Osteoblast (primary cell): ENCODE measurements around the gene UMODL1. TPM values are rescaled to one million over a fixed set of nuclear protein-coding genes. Genes with fewer than 3 reads are reported as not detected.

Source experiments
- DNase-seq: peaks from one replicate; pipeline ENCODE4 v3.0.0; 2011; ENCODE audit warnings: low spot score, mixed read lengths; ENCODE audit not compliant: insufficient read length; ENCODE audit errors: missing footprints
- H2AFZ ChIP-seq: 2 replicates; pipeline ENCODE4 v1.6.0; 2011; ENCODE audit warnings: mild to moderate bottlenecking, low read length
- H3K27ac ChIP-seq: 2 replicates; pipeline ENCODE4 v1.5.1; 2011; ENCODE audit warnings: mild to moderate bottlenecking, low read depth, low read length, moderate library complexity
- H3K27me3 ChIP-seq: 2 replicates; pipeline ENCODE4 v1.6.0; 2012; ENCODE audit warnings: mild to moderate bottlenecking, control low read depth, inconsistent platforms, low read length, moderate library complexity; ENCODE audit not compliant: insufficient read depth
- H3K36me3 ChIP-seq: 2 replicates; pipeline ENCODE4 v1.5.1; 2011; ENCODE audit warnings: mild to moderate bottlenecking, low read length, control low read depth, moderate library complexity; ENCODE audit not compliant: insufficient read depth
- H3K4me1 ChIP-seq: 2 replicates; pipeline ENCODE4 v1.5.1; 2011; ENCODE audit warnings: mild to moderate bottlenecking, low read length, control low read depth, moderate library complexity; ENCODE audit not compliant: insufficient read depth
- H3K4me2 ChIP-seq: 2 replicates; pipeline ENCODE4 v1.6.0; 2011; ENCODE audit warnings: mild to moderate bottlenecking, low read length; ENCODE audit not compliant: insufficient read depth
- H3K4me3 ChIP-seq: fragments of 200-600 bp; sonication (generic); 3 replicates; pipeline ENCODE4 v1.5.1; 2012; ENCODE audit warnings: mild to moderate bottlenecking, low read length, inconsistent platforms; ENCODE audit not compliant: insufficient read depth
- H3K79me2 ChIP-seq: 2 replicates; pipeline ENCODE4 v1.6.0; 2012; ENCODE audit warnings: mild to moderate bottlenecking, low read length, control low read depth, inconsistent platforms; ENCODE audit not compliant: insufficient read depth
- H3K9me3 ChIP-seq: 2 replicates; pipeline ENCODE4 v1.5.1; 2011; ENCODE audit warnings: low read depth, low read length, control low read depth
- H4K20me1 ChIP-seq: 2 replicates; pipeline ENCODE4 v1.6.0; 2012; ENCODE audit warnings: mild to moderate bottlenecking, low read length, control low read depth; ENCODE audit not compliant: insufficient read depth
- total RNA-seq: library from RNA; depleted of rRNA; stranded (reverse); fragments of >200 nt; gene quantifications from 2 replicates; pipeline ENCODE4 v1.2.3, GENCODE V29; 2012
- TF ChIP-seq, protein P1 (sequence below): IDR thresholded peaks from 2 replicates; pipeline ENCODE4 v1.5.1; 2011; ENCODE audit warnings: mild to moderate bottlenecking, low read depth, low read length, moderate library complexity; ENCODE audit errors: extremely low read depth

The UMODL1 gene
- total RNA-seq, 1 donor, result not detected

- Histone ChIP-seq H3K27me3 (peaks cover 3% of the 10 kb centered on the region), H3K4me1 (no peaks in the 10 kb centered on the region), H3K4me2 (no peak overlapping the region), H3K4me3 (no peak overlapping the region), H3K79me2 (no peaks in the 10 kb centered on the region), H3K36me3 (no peaks in the 10 kb centered on the region), H3K9me3 (no peaks in the 10 kb centered on the region), H3K27ac (no peak overlapping the region), H2AFZ (no peak overlapping the region), H4K20me1 (no peaks in the 10 kb centered on the region)
- DNase-seq, result no peak
- TF ChIP-seq, protein P1, sequence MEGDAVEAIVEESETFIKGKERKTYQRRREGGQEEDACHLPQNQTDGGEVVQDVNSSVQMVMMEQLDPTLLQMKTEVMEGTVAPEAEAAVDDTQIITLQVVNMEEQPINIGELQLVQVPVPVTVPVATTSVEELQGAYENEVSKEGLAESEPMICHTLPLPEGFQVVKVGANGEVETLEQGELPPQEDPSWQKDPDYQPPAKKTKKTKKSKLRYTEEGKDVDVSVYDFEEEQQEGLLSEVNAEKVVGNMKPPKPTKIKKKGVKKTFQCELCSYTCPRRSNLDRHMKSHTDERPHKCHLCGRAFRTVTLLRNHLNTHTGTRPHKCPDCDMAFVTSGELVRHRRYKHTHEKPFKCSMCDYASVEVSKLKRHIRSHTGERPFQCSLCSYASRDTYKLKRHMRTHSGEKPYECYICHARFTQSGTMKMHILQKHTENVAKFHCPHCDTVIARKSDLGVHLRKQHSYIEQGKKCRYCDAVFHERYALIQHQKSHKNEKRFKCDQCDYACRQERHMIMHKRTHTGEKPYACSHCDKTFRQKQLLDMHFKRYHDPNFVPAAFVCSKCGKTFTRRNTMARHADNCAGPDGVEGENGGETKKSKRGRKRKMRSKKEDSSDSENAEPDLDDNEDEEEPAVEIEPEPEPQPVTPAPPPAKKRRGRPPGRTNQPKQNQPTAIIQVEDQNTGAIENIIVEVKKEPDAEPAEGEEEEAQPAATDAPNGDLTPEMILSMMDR, result no peak
Measured at GRCh38 chr21:42149656-42150473, 78.7 kb downstream of the UMODL1 start.

DNA sequence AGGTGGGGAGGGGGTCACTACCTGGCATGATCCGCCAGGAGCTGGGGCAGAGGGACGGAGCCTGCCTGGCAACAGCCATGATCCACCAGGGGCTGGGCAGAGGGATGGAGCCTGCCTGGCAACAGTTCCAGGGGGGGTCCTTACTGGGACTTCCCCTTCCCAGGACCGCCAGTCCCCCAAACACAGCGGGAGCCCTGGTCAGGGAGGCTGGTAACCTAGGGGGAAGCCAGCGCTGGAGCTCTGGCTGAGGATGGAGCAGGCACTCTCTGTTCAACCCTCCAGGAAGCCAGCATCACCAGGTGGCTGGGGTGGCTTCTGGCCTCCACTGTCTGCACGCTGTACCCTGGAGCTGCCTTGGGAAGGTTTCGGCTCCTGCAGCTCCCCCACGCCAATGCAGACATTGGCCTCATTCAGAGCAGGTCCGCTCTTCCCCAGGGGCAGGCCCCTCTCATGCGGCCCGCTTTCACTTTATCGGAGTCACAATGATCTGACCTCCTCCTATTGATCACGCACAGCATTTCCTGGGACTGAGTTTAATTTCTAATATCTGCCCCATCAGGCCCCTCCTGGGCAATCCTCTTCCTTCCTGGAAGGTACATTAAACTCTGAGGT lies 79.5 kb downstream of the UMODL1 start:
- Histone ChIP-seq H3K4me3 (no peak overlapping the region), H3K9me3 (no peaks in the 10 kb centered on the region), H3K36me3 (no peaks in the 10 kb centered on the region), H3K4me1 (no peaks in the 10 kb centered on the region), H3K79me2 (no peaks in the 10 kb centered on the region), H4K20me1 (no peaks in the 10 kb centered on the region), H3K4me2 (no peak overlapping the region), H3K27ac (no peak overlapping the region), H3K27me3 (peaks cover 3% of the 10 kb centered on the region), H2AFZ (no peak overlapping the region)
- DNase-seq, result no peak
- TF ChIP-seq, protein P1, result no peak

DNA sequence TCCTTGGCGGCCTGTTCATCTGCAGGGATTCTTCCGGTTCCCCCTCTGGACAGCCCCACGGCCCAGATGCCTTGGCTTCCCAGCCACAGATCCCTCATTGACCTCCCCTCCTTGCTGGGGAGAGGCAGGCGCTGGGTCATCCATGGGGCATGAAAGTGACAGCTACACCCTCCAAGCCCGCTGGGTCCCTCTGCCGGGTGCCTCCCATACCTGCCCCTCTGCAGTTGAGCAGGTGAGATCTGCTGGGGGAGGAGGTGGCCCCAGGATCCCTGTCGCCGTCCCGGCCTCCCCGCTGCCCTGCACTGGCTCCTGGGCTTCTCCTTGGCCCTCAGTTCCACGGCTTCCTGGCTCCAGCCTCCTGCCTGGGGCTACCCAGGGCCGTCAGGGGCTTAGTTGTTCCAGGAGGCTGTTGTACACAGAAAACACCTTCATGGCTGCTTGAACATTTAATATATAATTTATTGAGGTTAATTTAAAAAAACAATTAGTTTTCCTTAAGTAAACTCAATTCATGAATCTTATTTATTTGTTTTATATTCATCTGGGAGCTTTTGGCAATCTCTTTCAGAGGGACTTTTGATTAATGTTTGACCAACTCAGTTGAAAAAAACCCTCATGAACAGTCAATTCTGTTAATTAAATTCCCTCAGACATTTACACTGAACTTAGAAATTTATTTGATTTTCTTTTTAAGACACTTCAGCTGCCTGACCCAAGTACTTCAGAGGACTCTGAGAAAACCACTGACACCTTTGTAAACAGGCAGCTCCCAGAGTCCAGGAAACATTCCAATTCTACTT lies 80.2 kb downstream of the UMODL1 start:
- Histone ChIP-seq H3K4me3 (no peak overlapping the region), H4K20me1 (no peaks in the 10 kb centered on the region), H3K27me3 (peaks cover 3% of the 10 kb centered on the region), H3K36me3 (no peaks in the 10 kb centered on the region), H3K9me3 (no peaks in the 10 kb centered on the region), H3K79me2 (no peaks in the 10 kb centered on the region), H3K27ac (no peak overlapping the region), H3K4me1 (no peaks in the 10 kb centered on the region), H2AFZ (no peak overlapping the region), H3K4me2 (no peak overlapping the region)
- no peak for DNase-seq
- TF ChIP-seq, protein P1, result no peak

GRCh38 chr21:42151948-42152220 lies 80.8 kb downstream of the UMODL1 start:
- Histone ChIP-seq H3K4me3 (no peak overlapping the region), H3K9me3 (no peaks in the 10 kb centered on the region), H2AFZ (no peak overlapping the region), H3K79me2 (no peaks in the 10 kb centered on the region), H4K20me1 (no peaks in the 10 kb centered on the region), H3K27me3 (peaks cover 3% of the 10 kb centered on the region), H3K4me2 (no peak overlapping the region), H3K36me3 (no peaks in the 10 kb centered on the region), H3K4me1 (no peaks in the 10 kb centered on the region), H3K27ac (no peak overlapping the region)
- DNase-seq, result no peak
- TF ChIP-seq, protein P1, result no peak
